ENCODE results near the gene BOLL.
A peak's percentile ranks its signal among the peaks of the same experiment; 100 is the strongest.
"Not testable (repeated sequence)": the region's sequence is repeated elsewhere in the genome, so short reads cannot be mapped to it uniquely, and the experiment has no call there.

BOLL gene, protein sequence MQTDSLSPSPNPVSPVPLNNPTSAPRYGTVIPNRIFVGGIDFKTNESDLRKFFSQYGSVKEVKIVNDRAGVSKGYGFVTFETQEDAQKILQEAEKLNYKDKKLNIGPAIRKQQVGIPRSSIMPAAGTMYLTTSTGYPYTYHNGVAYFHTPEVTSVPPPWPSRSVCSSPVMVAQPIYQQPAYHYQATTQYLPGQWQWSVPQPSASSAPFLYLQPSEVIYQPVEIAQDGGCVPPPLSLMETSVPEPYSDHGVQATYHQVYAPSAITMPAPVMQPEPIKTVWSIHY

DNA sequence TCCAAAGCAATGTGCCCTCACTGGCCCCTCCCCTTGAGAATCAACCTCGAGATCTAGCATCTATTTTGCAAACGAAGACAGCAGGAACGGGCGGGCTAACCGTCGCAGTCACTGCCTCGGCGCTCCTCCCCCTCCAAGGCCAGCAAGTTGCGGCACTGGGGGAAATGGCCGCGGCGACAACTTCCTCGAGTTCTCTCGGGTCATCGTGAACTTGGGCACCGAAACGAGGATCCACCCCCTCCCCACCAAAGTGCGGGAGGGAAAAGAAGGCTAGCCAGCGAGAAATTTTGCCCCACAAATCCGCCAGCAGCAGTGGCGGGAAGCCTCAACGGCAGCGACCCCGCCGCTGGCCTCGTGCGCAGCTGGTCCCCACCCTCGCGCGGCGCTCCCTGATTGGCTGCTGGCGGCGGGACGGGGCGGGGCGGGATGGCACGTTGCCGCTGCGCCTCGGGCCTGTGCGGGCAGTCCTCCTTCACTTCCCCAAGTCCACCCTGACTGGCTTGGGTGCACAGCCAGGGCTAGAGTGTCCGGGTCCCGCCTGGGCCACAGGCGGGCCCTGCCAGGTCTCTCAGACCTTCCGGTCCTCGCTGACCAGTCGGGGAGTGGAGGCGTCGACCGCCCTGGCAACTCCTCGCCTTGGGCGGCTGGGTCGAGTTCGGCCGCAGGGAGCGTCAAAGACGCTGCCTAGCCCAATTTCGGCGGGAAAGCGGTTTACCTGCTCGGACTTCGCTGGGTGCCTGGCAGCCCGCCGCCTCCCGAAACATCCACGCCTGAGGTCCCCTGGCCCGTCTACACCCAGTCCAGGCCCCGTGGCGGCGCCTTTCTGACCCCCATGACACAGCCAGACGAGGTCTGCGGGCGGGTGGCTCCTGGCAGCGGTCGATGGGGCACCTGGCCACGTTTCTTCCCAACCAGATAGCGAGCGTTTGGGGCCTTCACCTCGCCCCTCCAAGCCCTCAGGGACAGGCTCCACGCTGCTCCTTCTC is at the start of gene BOLL:
BOLL (minus strand) TSS at position 364 of the 986 bp plus-strand sequence. CDS start 3,469 bp downstream, outside the sequence.
- no peak for DNase-seq (ENCODE audit: low read depth, low spot score)

DNA sequence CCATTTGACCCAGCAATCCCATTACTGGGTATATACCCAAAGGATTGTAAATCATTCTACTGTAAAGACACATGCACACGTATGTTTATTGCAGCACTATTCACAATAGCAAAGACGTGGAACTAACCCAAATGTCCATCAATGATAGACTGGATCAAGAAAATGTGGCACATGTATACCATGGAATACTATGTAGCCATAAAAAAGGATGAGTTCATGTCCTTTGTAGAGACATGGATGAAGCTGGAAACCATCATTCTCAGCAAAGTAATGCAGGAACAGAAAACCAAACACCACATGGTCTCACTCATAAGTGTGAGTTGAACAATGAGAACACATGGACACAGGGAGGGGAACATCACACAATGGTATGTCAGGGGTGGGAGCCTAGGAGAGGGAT is 49.7 kb upstream of the BOLL start:
- not testable (repeated sequence) for DNase-seq (ENCODE audit: low read depth, low spot score)

DNA sequence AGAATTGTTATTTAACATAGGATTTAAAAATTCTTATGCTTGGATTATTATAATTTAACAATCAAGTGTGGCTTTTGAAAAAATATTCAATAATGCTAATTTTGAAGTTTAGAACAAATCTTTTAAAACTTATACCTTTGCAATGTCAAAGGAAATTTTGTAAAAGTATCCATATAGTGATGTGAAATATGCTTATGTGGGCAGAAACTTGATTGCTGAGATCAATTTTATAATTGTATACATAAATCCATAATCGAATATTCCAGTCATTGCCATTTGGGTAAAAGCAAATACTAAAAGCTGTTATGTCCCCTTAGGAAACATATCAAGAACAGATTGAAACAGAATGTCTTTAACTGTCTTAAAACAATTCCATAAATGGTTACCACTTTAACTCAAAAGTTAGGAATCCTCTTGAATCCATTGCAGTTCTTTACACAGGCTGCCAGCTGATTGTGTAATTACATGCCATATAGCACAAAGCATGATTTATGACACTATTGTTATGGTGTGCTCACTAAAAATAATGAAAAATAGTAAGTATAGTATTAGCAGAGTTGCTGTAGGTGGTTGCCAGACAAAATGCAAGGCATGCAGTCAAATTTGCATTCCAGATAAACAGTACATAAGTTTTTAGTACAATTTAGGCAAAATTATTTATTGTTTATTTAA is 43.5 kb upstream of the BOLL start:
- DNase-seq (ENCODE audit: low read depth, low spot score), result no peak

DNA sequence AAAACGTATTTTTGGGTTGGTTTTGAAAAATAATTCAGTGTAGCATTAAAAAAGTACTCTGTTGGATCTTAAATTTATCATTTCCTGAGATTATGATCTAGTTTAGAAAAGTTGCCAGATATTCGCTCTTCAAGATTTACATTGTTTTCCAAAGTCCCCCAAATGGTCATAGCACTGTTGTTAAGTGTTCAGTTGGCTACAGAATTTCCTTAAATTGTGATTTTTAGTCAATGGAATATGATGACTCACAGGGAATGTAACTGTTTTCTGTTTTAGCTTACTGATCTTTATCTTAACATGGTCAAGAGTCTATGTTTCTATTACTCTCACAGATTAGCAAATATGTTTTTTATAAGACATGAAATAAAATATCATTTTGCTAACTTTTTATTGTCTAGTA is 42.5 kb upstream of the BOLL start:
- no peak for DNase-seq (ENCODE audit: low read depth, low spot score)

DNA sequence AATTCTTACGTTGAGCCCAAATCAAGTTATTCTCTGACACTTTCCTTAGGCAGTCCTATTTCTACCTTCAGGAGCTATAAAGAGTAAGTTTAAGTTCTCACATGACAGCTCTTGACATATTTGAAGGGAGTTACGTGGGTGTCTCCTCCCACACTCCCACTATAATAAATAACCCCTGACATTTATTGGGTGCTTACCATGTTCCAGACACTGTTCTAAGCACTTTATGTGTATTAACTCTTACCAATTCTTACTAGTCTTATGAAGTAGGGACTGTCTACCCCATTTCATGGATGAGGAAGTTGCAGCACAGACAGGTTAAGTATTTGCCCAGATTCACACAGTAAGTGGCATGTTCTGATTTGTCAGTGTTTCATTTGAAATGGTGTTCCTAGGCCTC is 37.2 kb upstream of the BOLL start:
- no peak for DNase-seq (ENCODE audit: low read depth, low spot score)

DNA sequence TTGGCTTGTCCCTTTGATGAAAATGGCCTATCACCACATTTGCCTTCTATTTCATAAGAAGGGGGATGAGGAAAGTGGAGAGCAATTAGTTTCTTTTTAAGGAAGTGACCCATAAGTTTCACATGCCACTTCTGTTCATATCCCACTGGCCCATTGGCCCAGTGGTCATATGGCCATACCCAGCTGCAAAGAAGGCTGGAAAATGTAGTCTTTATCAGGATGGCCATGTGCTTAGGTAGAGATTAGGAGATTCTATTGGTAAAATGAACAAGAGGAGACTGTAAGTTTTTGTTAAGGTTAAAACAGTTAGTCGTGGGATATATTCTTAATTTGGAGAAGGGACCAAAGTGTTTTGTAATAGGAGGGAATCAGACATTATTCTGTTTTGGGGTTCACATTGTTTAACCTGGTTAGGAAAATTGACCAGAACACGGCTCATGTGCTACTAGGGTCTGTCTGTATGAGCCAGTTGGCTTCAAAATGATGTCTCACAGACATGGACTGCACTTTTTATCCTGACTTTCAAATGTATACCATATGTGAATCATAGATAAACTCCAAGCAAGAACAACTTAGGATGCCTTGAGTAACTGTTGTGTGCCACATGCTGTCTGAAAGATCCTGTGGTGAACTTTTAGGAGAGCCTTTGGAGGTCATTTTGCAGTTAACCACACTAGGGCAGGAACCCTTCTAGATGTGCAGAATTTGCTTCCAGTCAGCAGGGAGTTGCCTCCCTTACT is 36.6 kb upstream of the BOLL start:
- DNase-seq (ENCODE audit: low read depth, low spot score), result no peak

DNA sequence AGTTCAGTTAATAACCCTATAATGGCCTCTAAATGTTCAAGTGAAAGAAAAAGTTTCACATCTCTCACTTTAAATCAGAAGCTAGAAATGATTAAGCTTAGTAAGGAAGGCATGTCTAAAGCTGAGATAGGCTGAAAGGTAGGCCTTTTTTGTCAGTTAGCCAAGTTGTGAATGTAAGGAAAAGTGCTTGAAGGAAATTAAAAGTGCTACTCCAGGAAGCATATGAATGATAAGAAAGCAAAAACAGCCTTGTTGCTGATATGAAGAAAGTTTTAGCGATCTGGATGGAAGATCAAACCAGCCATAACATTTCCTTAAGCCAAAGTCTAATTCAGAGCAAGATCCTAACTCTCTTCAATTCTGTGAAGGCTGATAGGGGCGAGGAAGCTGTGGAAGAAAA is 29.4 kb upstream of the BOLL start:
- DNase-seq (ENCODE audit: low read depth, low spot score), result no peak

DNA sequence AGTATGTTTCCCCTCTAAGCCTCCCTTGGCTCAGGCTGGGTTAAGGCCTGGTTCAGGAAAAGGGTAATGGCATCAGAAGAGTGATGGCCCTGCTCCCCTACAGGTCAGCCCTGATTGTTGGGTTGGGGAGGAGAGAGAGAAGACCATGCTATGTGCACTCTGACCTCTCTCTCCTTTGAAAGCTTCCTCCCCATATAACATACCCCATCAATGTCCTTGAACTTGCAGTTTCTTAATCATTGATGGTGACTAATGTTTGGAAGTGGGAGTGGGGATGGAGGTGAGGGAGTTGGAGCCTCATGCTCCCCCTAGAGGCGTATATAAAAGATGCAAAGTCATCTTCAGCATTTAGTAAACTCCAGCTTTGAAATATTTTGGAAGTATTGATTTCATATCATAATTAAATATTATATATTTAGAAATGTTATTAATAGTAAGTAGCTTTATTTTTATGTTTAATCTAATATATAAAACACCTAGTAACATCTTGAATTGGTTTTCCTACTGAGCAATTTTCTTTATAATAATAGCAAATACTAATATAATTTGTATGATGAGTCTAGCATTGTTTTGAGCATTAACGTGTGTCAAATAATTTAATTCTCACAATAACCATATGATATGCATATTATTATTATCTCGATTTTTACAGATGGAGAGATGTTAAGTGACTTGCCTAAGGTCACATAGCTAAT is 28.1 kb upstream of the BOLL start:
- no peak for DNase-seq (ENCODE audit: low read depth, low spot score)

DNA sequence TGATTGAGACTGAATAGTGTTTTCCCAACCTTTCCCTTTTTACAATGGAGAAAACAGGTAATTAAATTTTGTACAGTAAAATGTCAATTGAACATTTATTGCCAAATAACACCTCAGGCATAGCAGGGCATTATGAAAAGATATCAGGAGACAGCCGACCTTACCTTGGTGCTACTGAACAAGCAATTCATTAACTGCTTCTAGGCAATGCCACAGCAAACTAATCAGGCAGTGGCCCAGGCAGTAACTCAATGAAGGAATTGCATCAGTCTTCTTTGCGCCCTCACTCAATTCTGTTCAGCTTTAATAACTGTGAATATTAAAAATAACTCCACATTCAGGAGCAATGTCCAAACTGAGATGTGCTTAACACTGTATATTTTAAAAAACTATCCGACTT is 25.4 kb upstream of the BOLL start:
- DNase-seq (ENCODE audit: low read depth, low spot score), result no peak

DNA sequence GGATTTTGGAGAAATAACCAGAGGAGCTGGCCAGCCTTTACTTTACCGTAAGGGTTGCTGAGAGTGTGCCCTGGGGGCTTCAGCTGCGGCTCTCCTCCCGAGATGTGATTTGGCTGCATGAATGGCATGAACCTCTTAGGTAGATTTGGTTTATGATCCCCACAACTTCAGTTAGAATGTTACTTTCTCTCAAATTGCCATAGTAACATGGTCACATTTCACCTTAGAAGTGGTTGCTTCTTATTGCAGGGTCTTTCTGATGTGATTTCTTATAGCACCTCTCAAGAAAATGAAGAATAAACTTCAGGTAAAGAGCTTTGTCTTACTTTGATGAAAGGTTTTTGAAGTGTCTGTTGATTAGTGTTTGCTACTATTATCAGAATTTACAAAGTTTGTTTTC is 24.9 kb upstream of the BOLL start:
- no peak for DNase-seq (ENCODE audit: low read depth, low spot score)

DNA sequence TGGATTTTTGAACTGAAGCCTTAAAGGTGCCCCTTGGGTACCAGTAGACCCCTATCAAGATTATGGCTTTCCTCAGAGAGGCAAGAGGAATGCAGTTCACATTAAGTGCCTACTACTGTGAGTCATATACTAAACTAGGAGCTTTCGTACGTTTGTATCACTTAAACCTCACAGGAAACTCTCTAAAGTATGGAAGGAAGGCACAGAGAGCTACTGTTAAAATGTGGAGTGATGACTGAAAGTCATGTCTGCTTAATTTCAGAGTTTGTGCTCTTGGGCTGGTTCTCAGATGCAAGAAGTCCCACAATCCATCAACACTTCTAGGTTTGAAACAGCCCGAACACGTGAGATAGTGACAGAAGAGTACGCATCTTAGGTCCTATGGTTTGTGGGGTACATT is 23.9 kb upstream of the BOLL start:
- no peak for DNase-seq (ENCODE audit: low read depth, low spot score)

DNA sequence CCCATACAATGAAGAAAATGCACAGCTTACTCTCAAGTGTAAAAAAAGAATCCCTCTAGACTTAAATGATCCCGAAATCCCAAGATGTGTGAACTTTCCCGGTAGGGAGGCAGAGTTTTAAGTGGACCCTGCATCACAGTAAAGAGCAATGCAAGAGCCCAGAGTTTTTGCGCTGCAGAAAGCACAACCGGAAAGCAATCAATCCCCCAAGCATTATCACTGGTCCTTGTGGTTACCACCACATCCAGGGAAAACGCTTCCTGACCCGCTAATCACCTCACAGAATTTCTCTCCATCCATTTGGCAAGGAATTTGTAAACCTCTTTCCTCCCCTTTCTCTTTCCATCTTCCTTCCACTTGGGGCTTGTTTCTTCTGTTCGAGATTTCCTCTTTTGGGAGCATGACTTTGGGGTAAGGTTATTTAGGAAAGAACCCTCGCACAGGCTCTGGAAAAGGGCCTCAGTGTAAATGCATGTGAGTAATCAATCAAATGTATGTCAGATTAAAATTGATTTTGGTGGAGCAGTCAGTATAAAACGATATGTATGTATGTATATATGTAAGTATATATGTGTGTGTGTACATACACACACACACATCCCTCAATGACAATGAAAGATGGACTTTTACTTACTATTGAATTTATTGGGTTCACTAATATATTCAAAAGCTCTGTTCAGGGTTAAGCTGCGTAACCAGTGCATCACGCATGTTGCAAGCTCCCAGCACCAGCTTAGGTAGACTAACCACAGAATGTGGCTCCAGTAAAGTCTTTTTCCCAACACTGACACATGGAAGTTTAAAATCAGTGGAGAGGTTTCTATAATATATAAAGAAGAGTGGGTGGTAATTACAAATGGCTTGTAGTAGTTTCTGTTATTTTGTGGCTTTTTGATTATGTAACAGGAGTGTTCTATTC is 20.9 kb upstream of the BOLL start:
- DNase-seq (ENCODE audit: low read depth, low spot score), result no peak

DNA sequence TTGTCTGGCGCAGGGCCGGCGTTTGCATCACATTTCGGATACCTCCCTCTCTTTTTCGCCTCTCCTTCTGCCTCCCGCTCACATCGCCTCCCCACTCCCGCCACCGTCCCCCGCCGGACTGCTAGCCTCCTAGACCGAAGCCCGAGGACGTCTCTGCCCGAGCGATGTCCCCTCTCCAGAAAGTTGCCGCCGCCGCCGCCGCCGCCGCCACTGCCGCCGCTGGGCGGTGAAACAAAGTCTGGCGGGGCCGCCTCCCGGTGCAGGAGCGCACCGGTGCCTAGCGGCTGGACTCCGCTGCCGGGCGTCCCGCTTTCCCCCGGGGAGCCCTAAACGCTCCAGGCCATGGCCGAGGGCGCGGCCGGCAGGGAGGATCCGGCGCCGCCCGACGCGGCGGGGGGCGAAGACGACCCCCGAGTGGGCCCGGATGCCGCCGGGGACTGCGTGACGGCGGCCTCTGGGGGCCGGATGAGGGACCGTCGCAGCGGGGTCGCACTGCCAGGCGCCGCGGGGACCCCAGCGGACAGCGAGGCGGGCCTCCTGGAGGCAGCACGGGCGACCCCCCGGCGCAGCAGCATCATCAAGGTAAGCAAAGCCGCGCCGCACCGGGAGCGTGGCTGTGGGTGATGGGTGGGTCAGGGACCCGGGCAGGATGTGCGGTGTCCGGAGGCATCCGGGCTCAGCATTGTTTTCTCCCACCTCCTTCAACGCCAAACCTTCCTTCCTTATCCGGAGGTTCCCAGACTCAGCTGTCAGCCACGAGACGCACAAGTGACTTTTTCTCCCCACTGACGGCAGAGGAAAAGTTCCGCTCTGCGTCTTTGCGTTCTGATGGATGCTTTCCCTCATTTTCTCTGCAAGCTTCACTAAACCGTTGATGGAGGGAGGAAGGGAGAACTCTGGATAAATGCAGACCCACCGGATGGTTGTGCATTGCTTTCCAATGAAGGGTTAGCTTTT is 19.9 kb upstream of the BOLL start:
- DNase-seq (ENCODE audit: low read depth, low spot score), result no peak

DNA sequence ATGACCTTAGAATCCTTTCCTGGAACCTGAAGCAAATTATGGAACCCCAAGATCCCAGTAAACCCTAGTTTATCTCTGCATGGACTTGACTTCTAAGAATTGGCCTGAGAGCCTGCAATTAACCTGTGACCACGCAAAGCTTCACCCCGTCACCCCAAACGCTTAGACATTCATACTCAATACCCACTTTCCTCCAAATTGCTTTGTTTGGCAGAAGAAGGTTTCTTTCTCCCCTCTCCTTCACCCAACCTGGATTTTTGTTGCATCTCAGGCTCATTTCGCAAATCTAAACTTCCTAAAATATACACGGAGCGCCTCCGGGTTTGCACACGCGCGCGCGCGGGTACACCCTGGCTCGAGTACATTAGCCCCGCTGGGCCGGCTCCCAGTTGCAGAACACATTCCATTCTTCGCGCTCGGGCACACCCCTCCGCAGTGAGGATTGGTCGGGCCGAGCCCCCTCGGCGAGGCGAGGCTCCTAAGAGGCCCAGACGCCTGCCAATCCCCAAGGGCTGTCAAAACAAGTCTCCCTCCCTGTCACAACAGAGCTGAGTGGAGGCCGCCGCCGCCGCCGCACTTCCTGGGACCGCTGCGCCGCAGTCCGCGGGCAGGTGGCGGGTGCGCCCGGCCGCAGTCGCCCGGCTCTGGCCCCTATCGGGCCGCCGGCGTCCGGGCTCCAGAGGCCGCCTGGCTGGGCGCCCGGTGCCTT is 19.1 kb upstream of the BOLL start, which contains the start of gene PLCL1:
PLCL1 (plus strand) TSS at position 545 of the 709 bp plus-strand sequence.
- peak; percentile 81 for DNase-seq (ENCODE audit: low read depth, low spot score)

DNA sequence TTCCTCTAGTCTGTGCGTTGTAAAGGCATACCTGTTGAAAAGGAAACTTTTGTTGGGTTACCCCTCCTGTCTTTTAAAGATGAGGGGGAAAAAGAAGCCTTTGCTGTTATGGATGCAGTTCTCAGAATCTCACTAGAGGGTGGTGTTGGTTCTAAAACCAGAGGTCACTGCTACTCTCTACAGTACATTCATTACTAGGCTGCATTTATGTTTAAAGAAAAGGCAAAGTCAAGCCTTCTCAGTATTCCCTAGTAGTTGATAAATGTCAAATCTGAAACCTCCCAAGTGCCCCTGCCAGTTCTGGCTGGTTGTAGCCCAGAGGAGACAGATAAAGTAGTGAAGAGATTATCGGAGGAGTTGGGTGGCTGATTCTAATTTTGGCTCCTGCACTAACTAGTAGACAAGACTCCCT is 17.9 kb upstream of the BOLL start:
- no peak for DNase-seq (ENCODE audit: low read depth, low spot score)

DNA sequence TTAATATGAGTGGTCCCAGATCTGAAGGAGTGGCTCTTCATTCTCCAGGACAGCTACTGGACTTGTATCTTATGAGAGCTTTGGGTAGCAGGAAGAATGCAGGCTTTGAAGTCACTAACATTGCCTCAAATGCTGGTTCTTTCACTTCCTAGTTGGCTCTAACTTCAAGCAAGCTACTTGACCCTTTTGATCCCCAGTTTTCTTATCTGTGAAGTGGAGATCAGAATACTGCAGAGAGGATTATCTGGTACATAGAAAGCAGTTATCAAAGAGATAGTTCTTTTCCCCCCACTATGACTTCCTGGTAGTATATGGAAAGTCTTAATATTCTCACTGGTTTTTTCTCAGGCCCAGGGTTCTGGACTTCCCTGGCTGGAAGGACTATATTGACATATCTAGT is 15.9 kb upstream of the BOLL start:
- DNase-seq (ENCODE audit: low read depth, low spot score), result no peak

DNA sequence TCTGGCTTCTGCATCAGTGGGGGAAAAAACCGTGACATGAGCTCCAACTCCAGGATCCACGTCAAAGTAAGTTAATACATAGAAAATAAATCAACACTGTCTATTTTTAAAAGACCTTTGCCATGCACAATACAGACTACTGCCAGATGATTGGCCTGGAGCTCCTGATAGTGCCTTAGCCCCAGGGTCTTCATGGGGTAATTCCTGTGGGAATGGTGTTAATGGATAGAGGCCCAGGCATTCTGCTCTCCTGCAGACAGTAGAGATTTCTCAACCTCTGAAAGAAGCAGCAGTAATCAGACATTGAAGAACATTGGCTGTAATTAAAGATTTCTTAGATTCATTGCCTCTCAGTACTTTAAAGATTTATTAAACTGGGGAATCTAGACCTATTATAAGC is 15.0 kb upstream of the BOLL start:
- DNase-seq (ENCODE audit: low read depth, low spot score), result no peak

DNA sequence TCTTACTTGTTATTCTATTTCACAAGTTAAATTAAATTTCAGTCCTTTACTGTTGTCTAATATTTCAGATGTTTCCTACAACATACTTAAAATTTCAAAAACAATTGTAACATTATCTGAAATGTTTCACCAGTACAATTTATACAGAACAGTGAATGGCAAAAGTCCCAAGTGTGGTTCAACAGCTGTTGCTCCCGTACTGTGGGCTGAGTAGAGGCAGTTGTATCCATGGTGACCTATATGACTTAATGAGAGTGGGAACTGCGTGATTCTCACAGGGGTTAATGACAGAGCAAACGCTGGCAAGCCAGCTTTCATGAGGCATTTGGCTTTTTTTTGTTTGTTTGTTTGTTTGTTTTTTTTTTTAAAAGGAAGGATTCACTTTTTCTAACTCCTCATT is 13.9 kb upstream of the BOLL start:
- no peak for DNase-seq (ENCODE audit: low read depth, low spot score)

Data from activated CD4-positive, CD25-positive, alpha-beta regulatory T cell treated with anti-CD3 and anti-CD28 coated beads, Interleukin-2, amount 50 U/mL, for 16 hours (primary cell).